K562 (cell line): ENCODE measurements around the gene UQCC5. TPM values are rescaled to one million over a fixed set of nuclear protein-coding genes. Genes with fewer than 3 reads are reported as not detected.

ENCODE experiments used
- ARHGAP35 ChIP-seq: fragments of 450-650 bp; IDR thresholded peaks from 2 replicates; pipeline ENCODE4 v1.6.1; 2018; ENCODE audit not compliant: partially characterized antibody
- CCNT2 ChIP-seq: IDR thresholded peaks from 2 replicates; pipeline ENCODE4 v1.6.1; 2011; ENCODE audit warnings: borderline replicate concordance, low read depth, mild to moderate bottlenecking, moderate library complexity, mixed read lengths, low read length; ENCODE audit not compliant: insufficient read length; ENCODE audit errors: extremely low read depth
- CHCHD3 ChIP-seq: fragments of 250-450 bp; sonication (Bioruptor Pico); IDR thresholded peaks from 2 replicates; pipeline ENCODE4 v2.1.2; 2022; ENCODE audit warnings: mild to moderate bottlenecking
- COPS2 ChIP-seq: fragments of 450-650 bp; conservative IDR thresholded peaks from 2 replicates; pipeline ENCODE4 v1.6.1; 2016; ENCODE audit warnings: mild to moderate bottlenecking, moderate library complexity
- MEF2A ChIP-seq: IDR thresholded peaks from 2 replicates; pipeline ENCODE4 v1.6.1; 2011; ENCODE audit warnings: low read depth, mild to moderate bottlenecking, low read length, moderate library complexity; ENCODE audit not compliant: control insufficient read depth
- PRDM10 ChIP-seq: fragments of 450-650 bp; IDR thresholded peaks from 2 replicates; pipeline ENCODE4 v1.6.1; 2018; ENCODE audit not compliant: partially characterized antibody
- TAF1 ChIP-seq: IDR thresholded peaks from 2 replicates; pipeline ENCODE4 v1.6.1; 2011; ENCODE audit warnings: mild to moderate bottlenecking, low read length, moderate library complexity; ENCODE audit not compliant: insufficient read depth, control insufficient read depth, severe bottlenecking; ENCODE audit errors: extremely low read depth
- ZNF41 ChIP-seq: fragments of 250-450 bp; sonication (Bioruptor Pico); conservative IDR thresholded peaks from 2 replicates; pipeline ENCODE4 v1.4.0; 2020; ENCODE audit warnings: mild to moderate bottlenecking
- ZNF586 ChIP-seq: fragments of 450-650 bp; formaldehyde crosslinking; conservative IDR thresholded peaks from 2 replicates; pipeline ENCODE4 v1.4.0; 2020; ENCODE audit warnings: mild to moderate bottlenecking, moderate library complexity
- ZNF589 ChIP-seq: fragments of 200-800 bp; sonication (Bioruptor generic); IDR thresholded peaks from 2 replicates; pipeline ENCODE4 v1.6.1; 2016; ENCODE audit warnings: low read depth, missing genetic modification characterization, missing compliant biosample characterization
- ZNF609 ChIP-seq: sonication (generic); formaldehyde crosslinking; IDR thresholded peaks from 2 replicates; pipeline ENCODE4 v1.8.1; 2023; ENCODE audit warnings: missing genetic modification reagents, mild to moderate bottlenecking, borderline replicate concordance
- ZNF76 ChIP-seq: fragments of 250-450 bp; sonication (Bioruptor Pico); IDR thresholded peaks from 2 replicates; pipeline ENCODE4 v1.4.0; 2020; ENCODE audit warnings: mild to moderate bottlenecking, moderate library complexity, borderline replicate concordance
- polyA plus RNA-seq, 8 experiments: library from polyadenylated mRNA; depleted of rRNA in 4 of 8; stranded (reverse) in 5 of 8; unstranded in 3 of 8; fragments of >200 nt; fragmentation: Nextera tagmentation in 2 of 8; fragmentation: Illumina TruSeq in 1 of 8; extraction: Ambion mirVana in 2 of 8; extraction: Trizol in 1 of 8; gene quantifications; 2 replicates each; pipeline versions ENCODE4 v1.2.1 to v1.2.3, GENCODE V29; 2011 to 2014; ENCODE audit warnings: inconsistent platforms in 1 of 8, missing spikeins in 1 of 8
- total RNA-seq, 7 experiments: library from RNA; depleted of rRNA in 6 of 7; stranded (reverse); fragments of >200 nt in 6 of 7; fragmentation: Illumina TruSeq in 2 of 7; extraction: Trizol in 2 of 7; gene quantifications; 2 replicates each; pipeline versions ENCODE4 v1.2.1 to v1.2.3, GENCODE V29; 2011 to 2021; ENCODE audit warnings: low replicate concordance in 1 of 7
- TF ChIP-seq, protein P1 (sequence below): sonication (generic); formaldehyde crosslinking; IDR thresholded peaks from 2 replicates; pipeline ENCODE4 v1.8.1; 2023; ENCODE audit warnings: mild to moderate bottlenecking, missing genetic modification reagents
- TF ChIP-seq, protein P2 (sequence below): sonication (generic); formaldehyde crosslinking; IDR thresholded peaks from 2 replicates; pipeline ENCODE4 v1.9.0; 2022; ENCODE audit warnings: mild to moderate bottlenecking, missing genetic modification reagents

The UQCC5 gene
- total and polyA plus RNA-seq, 9 of the 15 experiments (the other 6 are each of a cell fraction or from before 2014, with no cell fraction given) = 10.2 to 55.4 (median 33.8) TPM

DNA sequence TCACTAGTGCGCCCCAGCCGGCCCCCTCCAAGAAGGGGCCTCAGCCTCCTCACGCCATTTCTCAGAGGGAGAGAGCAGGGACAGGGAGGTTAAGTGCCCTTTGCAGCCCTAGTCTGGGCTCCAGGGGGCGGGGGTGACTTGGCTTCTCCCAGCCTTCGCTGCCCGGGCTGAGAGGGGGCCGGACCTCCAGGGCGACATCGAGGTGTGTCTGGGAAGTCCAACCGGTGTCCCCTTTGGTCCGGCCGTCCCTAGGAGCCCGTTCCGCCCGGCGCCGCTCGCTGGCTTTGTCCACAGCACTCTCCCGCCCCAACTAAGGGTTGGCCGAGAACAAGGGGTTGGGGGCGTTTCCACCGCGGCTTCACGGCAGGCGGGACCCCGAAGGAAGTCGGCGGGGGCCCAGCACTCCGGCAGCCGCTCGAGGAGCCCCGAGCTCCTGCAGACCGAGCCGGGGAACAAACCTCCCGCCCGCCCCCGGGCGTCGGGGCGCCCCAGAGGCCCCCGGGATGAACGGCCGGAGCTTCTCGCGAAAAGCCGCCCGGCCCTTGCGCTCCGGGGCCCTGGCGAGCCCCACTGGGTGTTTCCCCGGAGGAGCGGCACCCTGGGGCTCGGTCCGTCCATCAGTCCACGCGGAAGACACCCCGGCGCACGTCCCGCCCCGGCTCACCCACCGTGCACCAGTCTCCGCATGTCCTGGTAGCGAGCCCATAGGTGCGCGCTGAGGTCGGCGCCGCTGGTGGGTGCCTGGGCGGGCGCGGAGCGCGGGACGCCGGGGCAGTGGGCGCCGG lies 3.4 kb upstream of the UQCC5 start (continued):
- TF ChIP-seq ZNF609 (CRISPR knock-in tag) (no peak), ARHGAP35 (no peak), ZNF41 (no peak), TAF1 (no peak), PRDM10 (no peak), CHCHD3 (no peak), MEF2A (no peak), ZNF586 (CRISPR knock-in tag) (no peak), ZNF589 (CRISPR knock-in tag) (no peak), CCNT2 (no peak), ZNF76 (CRISPR knock-in tag) (no peak), COPS2 (no peak)
- TF ChIP-seq, protein P1, sequence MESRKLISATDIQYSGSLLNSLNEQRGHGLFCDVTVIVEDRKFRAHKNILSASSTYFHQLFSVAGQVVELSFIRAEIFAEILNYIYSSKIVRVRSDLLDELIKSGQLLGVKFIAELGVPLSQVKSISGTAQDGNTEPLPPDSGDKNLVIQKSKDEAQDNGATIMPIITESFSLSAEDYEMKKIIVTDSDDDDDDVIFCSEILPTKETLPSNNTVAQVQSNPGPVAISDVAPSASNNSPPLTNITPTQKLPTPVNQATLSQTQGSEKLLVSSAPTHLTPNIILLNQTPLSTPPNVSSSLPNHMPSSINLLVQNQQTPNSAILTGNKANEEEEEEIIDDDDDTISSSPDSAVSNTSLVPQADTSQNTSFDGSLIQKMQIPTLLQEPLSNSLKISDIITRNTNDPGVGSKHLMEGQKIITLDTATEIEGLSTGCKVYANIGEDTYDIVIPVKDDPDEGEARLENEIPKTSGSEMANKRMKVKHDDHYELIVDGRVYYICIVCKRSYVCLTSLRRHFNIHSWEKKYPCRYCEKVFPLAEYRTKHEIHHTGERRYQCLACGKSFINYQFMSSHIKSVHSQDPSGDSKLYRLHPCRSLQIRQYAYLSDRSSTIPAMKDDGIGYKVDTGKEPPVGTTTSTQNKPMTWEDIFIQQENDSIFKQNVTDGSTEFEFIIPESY (CRISPR knock-in tag) = no peak
- TF ChIP-seq, protein P2, sequence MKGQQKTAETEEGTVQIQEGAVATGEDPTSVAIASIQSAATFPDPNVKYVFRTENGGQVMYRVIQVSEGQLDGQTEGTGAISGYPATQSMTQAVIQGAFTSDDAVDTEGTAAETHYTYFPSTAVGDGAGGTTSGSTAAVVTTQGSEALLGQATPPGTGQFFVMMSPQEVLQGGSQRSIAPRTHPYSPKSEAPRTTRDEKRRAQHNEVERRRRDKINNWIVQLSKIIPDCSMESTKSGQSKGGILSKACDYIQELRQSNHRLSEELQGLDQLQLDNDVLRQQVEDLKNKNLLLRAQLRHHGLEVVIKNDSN = no peak
